ENCODE measurements around the gene LRRC27. TPM values are rescaled to one million over a fixed set of nuclear protein-coding genes. Genes with fewer than 3 reads are reported as not detected.

Gene LRRC27
- total RNA-seq, 1 donor from 2014 or later = 15.5 TPM

- intact Hi-C loops (cut with DNase I) = no loop called here
- H3K36me3 ChIP-seq = peaks cover 8% of the 10 kb centered on the region
- ATAC-seq (peak in 1 of 2 donors; percentile 11), DNase-seq (peak; percentile 70)
- TF ChIP-seq CTCF (IDR thresholded peaks at IDR 0.05) = no peak
- no peaks in the 10 kb centered on the region for H3K9me3 ChIP-seq
- H3K27ac ChIP-seq = peak overlapping the region; percentile 78
- H3K27me3 ChIP-seq (ENCODE audit: low read depth) = no peaks in the 10 kb centered on the region
- H3K4me3 ChIP-seq = peak overlapping the region; percentile 21
- peaks cover 74% of the 10 kb centered on the region for H3K4me1 ChIP-seq
Observed at GRCh38 chr10:132411561-132412253, 79.7 kb downstream of the LRRC27 start.

DNA sequence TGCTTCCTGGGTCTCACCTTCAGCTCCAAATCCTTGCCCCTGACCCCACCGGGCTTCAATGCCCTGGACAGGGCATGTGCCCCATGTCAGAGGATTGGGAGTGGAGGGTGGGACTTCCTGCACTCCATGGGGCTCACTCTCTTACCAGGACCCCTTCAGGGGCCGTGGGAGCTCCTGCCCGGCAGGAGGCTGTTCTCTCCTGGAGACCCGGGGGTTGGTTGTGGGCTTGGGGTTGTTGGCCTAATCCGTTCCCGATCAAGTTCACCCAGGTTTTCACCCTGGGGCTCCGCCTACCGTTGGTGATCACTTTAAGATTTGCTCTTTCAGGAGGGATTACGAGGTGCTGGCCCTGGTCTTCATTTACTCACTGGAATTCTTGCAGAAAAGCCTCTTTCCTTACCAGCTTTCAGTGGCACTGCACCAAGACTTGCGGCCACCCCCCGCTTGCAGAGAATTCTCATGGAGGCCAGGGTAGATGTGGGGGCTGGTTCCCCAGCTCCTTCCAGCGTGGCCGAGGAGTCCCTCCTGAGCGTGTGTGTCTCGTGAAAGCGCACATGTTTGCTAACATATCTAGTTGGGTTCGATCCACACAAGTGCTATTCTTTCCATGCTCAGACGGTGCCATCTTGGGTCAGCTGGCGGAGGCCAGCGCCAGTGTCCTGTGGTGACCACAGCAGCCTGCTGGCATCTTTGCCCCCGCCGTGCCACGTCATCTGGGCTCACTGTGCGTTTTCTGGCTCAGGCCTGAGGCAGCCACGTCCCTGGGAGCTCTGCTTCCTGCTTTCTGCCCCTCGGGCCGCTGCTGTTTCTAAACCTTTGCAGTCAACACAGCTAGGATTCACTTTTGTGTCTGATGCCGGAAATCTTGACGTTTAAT, 80.6 kb downstream of the LRRC27 start:
- intact Hi-C loops (cut with DNase I) = no loop called here
- H3K9me3 ChIP-seq = no peaks in the 10 kb centered on the region
- TF ChIP-seq CTCF (IDR thresholded peaks at IDR 0.05) = no peak
- H3K36me3 ChIP-seq = peaks cover 6% of the 10 kb centered on the region
- H3K27me3 ChIP-seq (ENCODE audit: low read depth) = no peaks in the 10 kb centered on the region
- H3K4me3 ChIP-seq = no peak overlapping the region
- H3K27ac ChIP-seq = peak overlapping the region; percentile 78
- no peak for ATAC-seq
- peaks cover 74% of the 10 kb centered on the region for H3K4me1 ChIP-seq
- peak; percentile 55 for DNase-seq

DNA sequence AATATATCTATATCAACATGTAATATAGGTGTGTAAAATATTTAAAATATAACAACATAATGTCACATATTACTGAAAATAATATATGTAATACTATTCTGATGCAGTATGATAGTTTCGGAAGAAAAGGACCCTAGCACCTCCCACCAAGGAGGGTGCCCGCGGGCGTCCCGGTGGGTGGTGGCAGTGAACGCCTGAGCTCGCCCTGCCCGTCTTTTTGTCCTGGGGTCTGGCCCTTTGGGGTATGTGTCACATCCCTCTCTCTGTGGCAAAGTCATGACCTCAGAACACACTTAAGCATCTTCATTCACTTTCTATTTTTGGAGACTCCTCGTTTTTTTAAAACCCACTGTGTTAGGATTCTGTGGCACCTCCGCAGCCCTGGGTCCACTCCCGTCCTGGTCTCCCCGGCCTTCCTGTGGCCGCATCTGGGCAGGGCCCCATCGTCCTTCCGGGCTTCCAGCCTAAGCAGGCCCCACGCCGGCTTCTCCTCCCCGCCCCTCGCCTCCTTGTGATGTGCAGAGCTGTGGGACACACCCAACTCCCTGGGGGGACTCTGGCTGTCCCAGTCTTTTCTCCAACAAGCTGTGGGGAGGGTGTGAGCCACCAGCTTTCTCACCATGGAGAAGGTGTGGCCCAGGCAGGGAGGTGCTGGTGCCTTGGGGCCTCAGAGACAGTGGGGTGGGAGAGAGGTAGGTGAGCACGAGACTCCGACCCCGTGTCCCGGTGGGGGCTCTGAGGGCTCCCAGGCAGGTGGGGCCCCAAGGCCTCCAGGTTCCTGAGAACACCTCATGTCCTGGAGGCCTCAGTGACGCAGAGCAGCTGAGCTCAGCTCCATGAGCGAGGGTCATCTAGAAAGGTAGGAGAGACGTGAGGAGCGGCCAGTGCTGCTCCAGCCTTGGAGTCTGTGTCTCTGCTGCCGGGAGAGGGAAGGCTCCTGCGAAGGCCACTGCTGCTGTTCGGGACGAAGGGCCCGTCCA, 81.5 kb downstream of the LRRC27 start:
- ATAC-seq (no peak), DNase-seq (peak; percentile 28)
- intact Hi-C loops (cut with DNase I) = no loop called here
- H3K4me3 ChIP-seq = no peak overlapping the region
- no peaks in the 10 kb centered on the region for H3K9me3 ChIP-seq
- H3K4me1 ChIP-seq = peaks cover 74% of the 10 kb centered on the region
- peaks cover 10% of the 10 kb centered on the region for H3K36me3 ChIP-seq
- peak overlapping the region; percentile 78 for H3K27ac ChIP-seq
- no peaks in the 10 kb centered on the region for H3K27me3 ChIP-seq (ENCODE audit: low read depth)
- TF ChIP-seq CTCF (IDR thresholded peaks at IDR 0.05) = no peak

DNA sequence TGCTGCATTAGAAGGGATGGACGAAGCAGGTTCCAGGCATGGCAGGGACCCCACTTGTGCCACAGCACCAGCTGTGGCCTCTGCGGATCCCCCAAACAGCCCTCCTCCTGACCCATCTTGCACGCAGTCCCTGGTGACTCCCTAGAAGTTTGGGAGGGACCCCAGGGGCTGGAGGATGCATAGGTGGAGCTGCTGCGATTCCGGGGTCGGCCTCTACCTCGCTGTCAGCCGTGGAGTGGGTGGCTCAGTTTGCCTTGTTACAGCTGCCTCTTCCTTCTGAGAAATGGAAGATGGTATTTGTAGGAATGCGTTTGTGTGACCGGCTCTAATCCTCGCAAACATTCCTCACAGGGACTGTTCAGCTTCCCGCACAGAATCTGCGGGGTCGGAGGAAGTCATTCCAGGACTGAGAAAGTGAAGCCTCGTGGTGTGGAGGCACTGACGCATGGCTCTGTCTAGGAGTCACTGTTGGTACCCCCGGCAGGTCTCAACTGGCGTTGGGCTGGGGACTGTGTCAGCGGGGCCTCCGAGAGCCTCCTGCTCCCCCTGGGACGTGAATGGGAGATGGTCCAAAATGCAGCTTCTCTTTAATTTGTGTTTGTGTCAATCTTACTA, 82.5 kb downstream of the LRRC27 start:
- H3K4me1 ChIP-seq = peaks cover 73% of the 10 kb centered on the region
- H3K36me3 ChIP-seq = peaks cover 10% of the 10 kb centered on the region
- no peak overlapping the region for H3K4me3 ChIP-seq
- ATAC-seq = no peak
- peak overlapping the region; percentile 78 for H3K27ac ChIP-seq
- intact Hi-C loops (cut with DNase I) = no loop called here
- no peaks in the 10 kb centered on the region for H3K27me3 ChIP-seq (ENCODE audit: low read depth)
- no peak for DNase-seq
- no peak for TF ChIP-seq CTCF (IDR thresholded peaks at IDR 0.05)
- no peaks in the 10 kb centered on the region for H3K9me3 ChIP-seq

DNA sequence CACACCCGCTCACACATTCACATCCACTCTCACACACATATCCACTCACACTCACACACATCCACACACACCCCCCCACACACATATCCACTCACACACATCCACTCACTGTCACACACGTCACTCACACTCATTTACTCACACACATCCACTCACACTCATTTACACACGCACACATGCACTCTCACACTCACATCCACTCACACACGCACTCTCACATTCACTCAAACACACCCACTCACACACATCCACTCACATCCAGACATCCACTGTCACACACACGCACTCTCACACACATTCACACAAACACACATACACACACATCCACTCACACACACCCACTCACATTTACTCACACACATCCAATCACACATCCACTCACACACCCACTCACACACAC, 83.3 kb downstream of the LRRC27 start:
- Histone ChIP-seq H3K27me3 (ENCODE audit: low read depth) (no peaks in the 10 kb centered on the region), H3K9me3 (no peaks in the 10 kb centered on the region), H3K4me3 (no peak overlapping the region), H3K27ac (no peak overlapping the region), H3K4me1 (peaks cover 78% of the 10 kb centered on the region), H3K36me3 (peaks cover 10% of the 10 kb centered on the region)
- intact Hi-C loops (cut with DNase I) = no loop called here
- no peak for DNase-seq
- no peak for TF ChIP-seq CTCF (IDR thresholded peaks at IDR 0.05)
- ATAC-seq = no peak
